Measurements from ENCODE around the gene NOL9. TPM values are rescaled to one million over a fixed set of nuclear protein-coding genes. Genes with fewer than 3 reads are reported as not detected.
A peak's percentile ranks its signal among the peaks of the same experiment; 100 is the strongest.

The NOL9 gene
- polyA plus RNA-seq, 3 donors: 3.7 to 11.5 (median 7.6) TPM

GRCh38 chr1:6486433-6487011 lies 67.8 kb downstream of the NOL9 start:
- H3K9ac ChIP-seq (ENCODE audit: insufficient read depth, low read length, poor library complexity, severe bottlenecking): no peak overlapping the region
- no peak overlapping the region for H3K27ac Mint-ChIP-seq
- H3K27me3 Mint-ChIP-seq (ENCODE audit: low read depth in 3 of 3): peaks cover 46 to 78% (median 62%) of the 10 kb centered on the region in 3 donors
- intact Hi-C loops (cut with micrococcal nuclease): loop anchor here (1.0 to 5.0 kb wide), 2 partner anchors 160 to 731 kb away; no protein-coding TSS in a partner anchor
- no peaks in the 10 kb centered on the region for H3K9me3 ChIP-seq (replicated peaks in 1 of 2; ENCODE audit: control insufficient read depth in 1 of 2, insufficient read depth in 1 of 2, low read length in 2 of 2)
- peaks cover 5% of the 10 kb centered on the region for H3K4me1 Mint-ChIP-seq
- peak overlapping the region; percentile 37 for H2AFZ ChIP-seq (ENCODE audit: insufficient read depth, low read depth, low read length, poor library complexity, severe bottlenecking)
- H3K4me3 Mint-ChIP-seq: peak overlapping the region in 1 of 2 donors; percentile 48
- no peaks in the 10 kb centered on the region for H3K36me3 Mint-ChIP-seq
- no peaks in the 10 kb centered on the region for H3K36me3 ChIP-seq (replicated peaks in 1 of 2; ENCODE audit: control insufficient read depth in 1 of 2, insufficient read depth in 2 of 2, low read length in 2 of 2)
- H3K27ac ChIP-seq (ENCODE audit: low read depth in 1 of 2, low read length in 2 of 2): no peak overlapping the region
- no peaks in the 10 kb centered on the region for H3K79me2 ChIP-seq (ENCODE audit: insufficient read depth, low read length)
- no peak overlapping the region for H3K4me3 ChIP-seq (replicated peaks in 1 of 3; ENCODE audit: low read depth in 2 of 3, low read length in 3 of 3)
- 1% methylated on average over 10 of the region's 15 CpGs for WGBS (ENCODE audit: insufficient coverage)
- TF ChIP-seq, protein P1, sequence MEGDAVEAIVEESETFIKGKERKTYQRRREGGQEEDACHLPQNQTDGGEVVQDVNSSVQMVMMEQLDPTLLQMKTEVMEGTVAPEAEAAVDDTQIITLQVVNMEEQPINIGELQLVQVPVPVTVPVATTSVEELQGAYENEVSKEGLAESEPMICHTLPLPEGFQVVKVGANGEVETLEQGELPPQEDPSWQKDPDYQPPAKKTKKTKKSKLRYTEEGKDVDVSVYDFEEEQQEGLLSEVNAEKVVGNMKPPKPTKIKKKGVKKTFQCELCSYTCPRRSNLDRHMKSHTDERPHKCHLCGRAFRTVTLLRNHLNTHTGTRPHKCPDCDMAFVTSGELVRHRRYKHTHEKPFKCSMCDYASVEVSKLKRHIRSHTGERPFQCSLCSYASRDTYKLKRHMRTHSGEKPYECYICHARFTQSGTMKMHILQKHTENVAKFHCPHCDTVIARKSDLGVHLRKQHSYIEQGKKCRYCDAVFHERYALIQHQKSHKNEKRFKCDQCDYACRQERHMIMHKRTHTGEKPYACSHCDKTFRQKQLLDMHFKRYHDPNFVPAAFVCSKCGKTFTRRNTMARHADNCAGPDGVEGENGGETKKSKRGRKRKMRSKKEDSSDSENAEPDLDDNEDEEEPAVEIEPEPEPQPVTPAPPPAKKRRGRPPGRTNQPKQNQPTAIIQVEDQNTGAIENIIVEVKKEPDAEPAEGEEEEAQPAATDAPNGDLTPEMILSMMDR (IDR thresholded peaks at IDR 0.05): peak; percentile 79
- H3K27me3 ChIP-seq (ENCODE audit: control insufficient read depth in 2 of 2, insufficient read depth in 2 of 2, low read length in 2 of 2): peaks cover 8 to 61% of the 10 kb centered on the region in 2 donors
- no peak overlapping the region for H3K4me2 ChIP-seq (replicated peaks; ENCODE audit: extremely low read depth, low read length, poor library complexity, severe bottlenecking)
- H3K9me3 Mint-ChIP-seq: peaks cover 0 to 6% (median 0%) of the 10 kb centered on the region in 7 donors
- peaks cover 9 to 10% of the 10 kb centered on the region in 2 donors for H3K4me1 ChIP-seq (ENCODE audit: control insufficient read depth in 1 of 2, insufficient read depth in 2 of 2, low read length in 2 of 2)
- no peaks in the 10 kb centered on the region for H4K20me1 ChIP-seq (ENCODE audit: insufficient read depth, low read length)
- peak; percentile 38 to 54 (median 42) for DNase-seq

DNA sequence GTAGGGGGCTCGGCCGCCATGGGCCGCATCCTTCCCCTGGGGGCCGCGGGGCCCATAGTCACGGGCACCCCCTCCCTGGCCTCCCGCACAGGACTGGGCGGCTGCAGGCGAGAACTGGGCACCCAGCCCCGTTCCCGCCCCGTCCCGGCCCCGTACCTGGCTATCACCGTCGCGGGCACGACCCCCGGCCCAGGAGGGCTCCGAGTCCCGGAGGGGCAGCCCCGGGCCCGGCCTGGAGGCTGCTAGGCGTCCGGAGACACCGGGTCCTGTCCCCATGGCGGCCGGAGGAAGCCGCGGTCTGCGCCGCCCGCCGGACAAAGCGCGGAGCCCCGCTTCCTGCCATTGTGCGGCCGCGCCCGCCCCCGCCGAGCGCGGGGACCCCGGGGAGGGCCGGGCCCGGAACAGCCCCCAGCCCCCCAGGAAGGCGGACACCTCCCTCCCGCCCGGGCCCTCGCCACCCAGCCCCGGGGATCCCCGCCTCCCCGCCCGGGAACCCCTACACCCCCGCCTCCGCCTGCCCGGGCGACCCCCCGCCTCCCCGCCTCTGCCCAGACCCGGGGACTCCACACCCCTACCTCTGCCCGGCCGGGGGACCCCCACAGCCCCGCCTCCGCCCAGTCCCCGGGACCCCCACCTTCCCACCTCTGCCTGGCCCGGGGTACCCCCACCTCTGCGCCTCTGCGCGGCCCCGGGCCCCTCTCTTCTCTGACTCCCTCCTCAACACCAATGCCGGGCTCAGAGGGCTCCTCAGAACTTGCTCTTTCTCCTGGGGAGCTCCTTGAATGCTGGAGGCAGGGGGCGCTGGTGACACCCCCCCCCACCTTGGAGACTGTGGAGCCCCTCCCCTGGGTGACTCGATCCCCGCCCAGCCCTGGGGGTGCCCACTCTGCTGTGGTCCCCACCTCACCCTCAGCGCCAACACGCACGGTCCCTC lies 68.9 kb downstream of the NOL9 start:
- Histone ChIP-seq H3K27ac (ENCODE audit: low read depth in 1 of 2, low read length in 2 of 2) (no peak overlapping the region), H3K27me3 (ENCODE audit: control insufficient read depth in 2 of 2, insufficient read depth in 2 of 2, low read length in 2 of 2) (peaks cover 5 to 50% of the 10 kb centered on the region in 2 donors), H3K36me3 (replicated peaks in 1 of 2; ENCODE audit: control insufficient read depth in 1 of 2, insufficient read depth in 2 of 2, low read length in 2 of 2) (no peaks in the 10 kb centered on the region), H3K9me3 (replicated peaks in 1 of 2; ENCODE audit: control insufficient read depth in 1 of 2, insufficient read depth in 1 of 2, low read length in 2 of 2) (no peaks in the 10 kb centered on the region), H3K9ac (ENCODE audit: insufficient read depth, low read length, poor library complexity, severe bottlenecking) (no peak overlapping the region), H3K4me2 (replicated peaks; ENCODE audit: extremely low read depth, low read length, poor library complexity, severe bottlenecking) (no peak overlapping the region), H3K4me3 (replicated peaks in 1 of 3; ENCODE audit: low read depth in 2 of 3, low read length in 3 of 3) (no peak overlapping the region), H3K79me2 (ENCODE audit: insufficient read depth, low read length) (no peaks in the 10 kb centered on the region), H3K4me1 (ENCODE audit: control insufficient read depth in 1 of 2, insufficient read depth in 2 of 2, low read length in 2 of 2) (peaks cover 5 to 7% of the 10 kb centered on the region in 2 donors), H4K20me1 (ENCODE audit: insufficient read depth, low read length) (no peaks in the 10 kb centered on the region), H2AFZ (ENCODE audit: insufficient read depth, low read depth, low read length, poor library complexity, severe bottlenecking) (no peak overlapping the region)
- peaks cover 0 to 6% (median 0%) of the 10 kb centered on the region in 7 donors for H3K9me3 Mint-ChIP-seq
- intact Hi-C loops (cut with micrococcal nuclease): loop anchor here (1.0 to 5.0 kb wide), 3 partner anchors 161 to 732 kb away; no protein-coding TSS in a partner anchor
- H3K4me1 Mint-ChIP-seq: peaks cover 5% of the 10 kb centered on the region
- no peak for DNase-seq
- H3K27me3 Mint-ChIP-seq (ENCODE audit: low read depth in 3 of 3): peaks cover 38 to 71% (median 54%) of the 10 kb centered on the region in 3 donors
- no peaks in the 10 kb centered on the region for H3K36me3 Mint-ChIP-seq
- peak overlapping the region in 1 of 2 donors; percentile 42 for H3K4me3 Mint-ChIP-seq
- no peak overlapping the region for H3K27ac Mint-ChIP-seq
- TF ChIP-seq, protein P1 (IDR thresholded peaks at IDR 0.05): no peak
- under 1% methylated on average over 63 of the region's 80 CpGs for WGBS (ENCODE audit: insufficient coverage)

Measured in CD14-positive monocyte (primary cell).